AG09309 (cell line): ENCODE data around the gene RNF186.
"Not testable (repeated sequence)": the region's sequence is repeated elsewhere in the genome, so short reads cannot be mapped to it uniquely, and the experiment has no call there.

ENCODE experiments used
- DNase-seq: peaks from one replicate; pipeline ENCODE4 v3.0.0-alpha.2; 2010; ENCODE audit warnings: low read depth
- H3K4me3 ChIP-seq: 2 replicates; pipeline ENCODE4 v1.5.1; 2011; ENCODE audit warnings: mild to moderate bottlenecking, low read depth, low read length, moderate library complexity; ENCODE audit not compliant: control insufficient read depth
- CTCF ChIP-seq: IDR thresholded peaks from 2 replicates; pipeline ENCODE4 v1.5.1; 2011; ENCODE audit warnings: mild to moderate bottlenecking, low read depth, low read length, inconsistent platforms; ENCODE audit not compliant: insufficient read depth, control insufficient read depth; ENCODE audit errors: missing control alignments

RNF186 gene

GRCh38 chr1:19828546-19828945 is 13.5 kb upstream of the RNF186 start:
- no peak overlapping the region for H3K4me3 ChIP-seq
- DNase-seq, result no peak
- TF ChIP-seq CTCF, result no peak

DNA sequence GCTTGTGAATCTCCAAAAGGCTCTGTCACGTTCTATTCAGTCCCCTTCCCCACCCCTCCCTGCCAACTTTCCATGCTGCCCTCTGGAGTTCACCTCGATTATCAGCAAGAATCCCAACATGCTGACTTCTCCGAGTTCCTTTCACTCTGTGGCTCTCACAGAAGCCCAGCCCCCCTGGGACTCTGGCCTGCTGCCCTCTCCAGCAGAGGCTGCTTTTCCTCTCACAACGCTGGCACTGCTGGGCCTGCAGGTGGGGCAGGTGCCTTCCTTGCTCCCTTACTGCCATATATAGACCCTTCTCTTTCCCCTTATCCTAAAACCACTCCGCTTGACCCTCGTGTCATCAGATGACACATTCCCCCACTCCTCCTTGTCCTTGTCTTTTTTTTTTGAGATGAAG is 10.2 kb upstream of the RNF186 start:
- no peak overlapping the region for H3K4me3 ChIP-seq
- DNase-seq, result no peak
- no peak for TF ChIP-seq CTCF

DNA sequence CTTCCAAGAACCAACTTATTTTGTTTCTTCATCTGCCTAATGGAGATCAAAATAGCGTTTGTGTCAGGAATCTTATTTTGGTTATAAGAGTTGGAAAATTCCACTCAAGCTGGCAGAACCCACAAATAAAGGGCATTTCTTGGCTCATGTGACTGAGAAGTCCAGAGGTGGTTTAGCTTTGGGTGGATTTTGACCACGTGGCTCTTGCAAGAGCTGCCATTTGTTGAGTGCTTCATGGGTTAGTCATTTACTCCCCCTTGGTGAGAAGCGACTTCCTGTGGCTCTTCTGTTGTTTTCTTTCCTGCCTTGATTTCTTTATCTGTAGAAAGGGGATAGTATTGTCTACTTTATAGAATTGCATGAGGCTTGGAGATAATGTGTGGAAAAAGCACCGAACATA is 9.5 kb upstream of the RNF186 start:
- H3K4me3 ChIP-seq, result no peak overlapping the region
- no peak for DNase-seq
- no peak for TF ChIP-seq CTCF

- TF ChIP-seq CTCF, result no peak
- no peak overlapping the region for H3K4me3 ChIP-seq
- no peak for DNase-seq
Measured at GRCh38 chr1:19824036-19824435, 9.0 kb upstream of the RNF186 start.

DNA sequence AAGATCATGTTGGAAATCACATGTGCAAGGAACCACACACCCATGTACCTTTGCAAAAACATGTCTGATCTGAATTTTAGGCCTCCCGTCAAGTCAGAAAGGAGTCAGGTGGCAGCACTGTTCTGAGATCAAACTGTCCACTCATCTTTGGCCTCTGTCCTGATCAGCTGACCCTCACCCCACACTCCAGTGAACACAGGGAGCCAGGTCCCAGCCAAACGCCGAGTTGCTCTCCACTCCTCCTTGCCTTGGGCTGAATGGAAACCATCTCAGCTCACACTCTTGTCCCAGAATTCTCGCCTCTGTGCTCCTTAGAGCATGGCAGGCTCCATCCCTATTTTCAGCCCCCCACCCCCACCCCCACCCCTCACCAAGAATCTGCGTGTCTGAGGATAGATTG is 4.6 kb upstream of the RNF186 start:
- no peak for DNase-seq
- H3K4me3 ChIP-seq, result no peak overlapping the region
- TF ChIP-seq CTCF, result no peak

DNA sequence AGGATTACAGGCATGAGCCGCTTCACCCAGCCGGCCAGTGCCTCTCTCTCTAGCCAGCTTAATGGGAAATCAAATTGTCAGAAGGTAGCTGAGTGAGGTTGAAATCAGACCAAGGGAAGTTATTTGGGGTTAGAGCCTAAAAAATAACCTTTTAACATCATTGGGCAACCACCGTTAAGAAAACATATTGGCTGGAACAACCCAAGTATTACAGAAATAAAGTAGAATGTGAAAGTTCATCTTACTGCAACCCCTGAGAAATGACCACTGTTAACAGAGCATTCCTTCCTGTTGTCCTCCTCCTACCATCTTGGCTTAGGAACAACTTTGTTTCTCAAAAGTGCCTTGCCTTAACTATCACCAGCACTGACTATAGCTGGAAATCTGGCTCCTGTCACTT is 3.2 kb upstream of the RNF186 start:
- no peak for TF ChIP-seq CTCF
- no peak for DNase-seq
- no peak overlapping the region for H3K4me3 ChIP-seq

GRCh38 chr1:19817160-19817559 is 2.1 kb upstream of the RNF186 start:
- DNase-seq, result no peak
- no peak for TF ChIP-seq CTCF
- H3K4me3 ChIP-seq, result no peak overlapping the region

- not testable (repeated sequence) for H3K4me3 ChIP-seq
Measured at GRCh38 chr1:19816737-19817086, 1.6 kb upstream of the RNF186 start.

More at GRCh38 chr1:19816737-19817086, 1.6 kb upstream of the RNF186 start:
- DNase-seq, result not testable (repeated sequence)
